ENCODE measurements around the gene PSMD1. TPM values are rescaled to one million over a fixed set of nuclear protein-coding genes. Genes with fewer than 3 reads are reported as not detected.
"Not testable (repeated sequence)": the region's sequence is repeated elsewhere in the genome, so short reads cannot be mapped to it uniquely, and the experiment has no call there.

Gene PSMD1
- total RNA-seq, 1 donor from 2014 or later = 87.3 TPM

DNA sequence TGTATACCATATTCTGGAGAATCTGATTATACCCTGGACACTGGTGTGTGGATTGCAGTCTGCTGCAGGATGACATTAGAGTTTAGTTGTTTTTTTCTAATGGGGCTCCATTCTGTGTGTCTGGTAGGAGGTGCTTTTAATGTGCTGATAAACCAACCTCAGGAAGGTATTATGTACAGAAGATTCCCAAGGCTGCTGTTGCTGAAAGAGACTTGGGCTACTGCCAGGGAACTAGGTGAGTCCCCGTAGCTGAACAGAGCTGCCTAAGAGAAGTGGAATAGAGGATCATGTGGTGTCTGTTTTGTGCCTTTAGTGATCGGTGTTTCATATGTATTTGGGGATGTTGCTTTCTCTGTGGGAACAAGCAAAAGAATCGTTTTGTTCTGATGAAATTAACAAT lies 44.2 kb upstream of the PSMD1 start:
- TF ChIP-seq, protein P1, sequence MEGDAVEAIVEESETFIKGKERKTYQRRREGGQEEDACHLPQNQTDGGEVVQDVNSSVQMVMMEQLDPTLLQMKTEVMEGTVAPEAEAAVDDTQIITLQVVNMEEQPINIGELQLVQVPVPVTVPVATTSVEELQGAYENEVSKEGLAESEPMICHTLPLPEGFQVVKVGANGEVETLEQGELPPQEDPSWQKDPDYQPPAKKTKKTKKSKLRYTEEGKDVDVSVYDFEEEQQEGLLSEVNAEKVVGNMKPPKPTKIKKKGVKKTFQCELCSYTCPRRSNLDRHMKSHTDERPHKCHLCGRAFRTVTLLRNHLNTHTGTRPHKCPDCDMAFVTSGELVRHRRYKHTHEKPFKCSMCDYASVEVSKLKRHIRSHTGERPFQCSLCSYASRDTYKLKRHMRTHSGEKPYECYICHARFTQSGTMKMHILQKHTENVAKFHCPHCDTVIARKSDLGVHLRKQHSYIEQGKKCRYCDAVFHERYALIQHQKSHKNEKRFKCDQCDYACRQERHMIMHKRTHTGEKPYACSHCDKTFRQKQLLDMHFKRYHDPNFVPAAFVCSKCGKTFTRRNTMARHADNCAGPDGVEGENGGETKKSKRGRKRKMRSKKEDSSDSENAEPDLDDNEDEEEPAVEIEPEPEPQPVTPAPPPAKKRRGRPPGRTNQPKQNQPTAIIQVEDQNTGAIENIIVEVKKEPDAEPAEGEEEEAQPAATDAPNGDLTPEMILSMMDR (conservative IDR thresholded peaks at IDR 0.05; ENCODE audit: low read depth, low read length) = no peak

DNA sequence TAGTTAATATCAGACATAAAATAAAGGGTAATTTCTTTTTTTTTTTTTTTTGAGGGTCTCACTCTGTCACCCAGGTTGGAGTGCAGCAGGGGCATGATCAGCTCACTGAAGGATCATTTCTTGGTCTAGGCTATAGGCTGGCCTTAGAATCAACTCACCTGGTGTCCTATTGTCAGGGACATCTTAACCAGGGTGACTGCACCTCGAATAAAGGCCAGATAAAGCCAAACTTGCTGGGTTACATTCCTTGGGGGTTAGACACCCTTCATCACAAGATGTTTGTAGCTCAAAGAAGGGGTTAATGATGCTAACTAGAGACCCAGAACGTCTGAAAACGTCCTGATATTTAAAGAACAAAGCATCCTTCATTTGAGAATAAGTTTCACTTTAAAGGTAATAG lies 42.8 kb upstream of the PSMD1 start:
- no peak overlapping the region for H3K4me3 ChIP-seq (ENCODE audit: low read depth, low read length)
- TF ChIP-seq, protein P1 (conservative IDR thresholded peaks at IDR 0.05; ENCODE audit: low read depth, low read length) = no peak
- DNase-seq (ENCODE audit: low read depth) = no peak

More for the DNA sequence above, 44.2 kb upstream of the PSMD1 start:
- DNase-seq (ENCODE audit: low read depth) = no peak
- H3K4me3 ChIP-seq (ENCODE audit: low read depth, low read length) = no peak overlapping the region

DNA sequence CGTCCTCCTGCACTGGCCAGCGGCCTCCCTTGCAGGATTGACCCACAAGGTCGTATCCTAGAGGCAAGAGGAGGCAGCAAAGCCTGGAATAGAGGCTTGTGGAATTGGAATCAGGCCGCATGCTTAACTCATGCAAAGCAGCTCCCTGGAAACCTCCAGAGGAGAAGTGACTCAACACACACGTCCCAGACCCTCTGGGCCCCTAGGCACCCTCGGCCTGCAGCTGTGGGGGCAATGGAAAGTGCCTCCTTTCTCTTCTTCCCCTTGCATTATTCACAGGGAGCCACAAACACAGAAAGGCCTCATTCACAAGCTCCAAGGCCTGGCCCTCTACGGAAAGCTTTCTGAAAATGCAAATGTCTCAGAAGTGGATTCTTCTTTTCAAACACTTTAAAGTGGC lies 41.2 kb upstream of the PSMD1 start:
- no peak for DNase-seq (ENCODE audit: low read depth)
- TF ChIP-seq, protein P1 (conservative IDR thresholded peaks at IDR 0.05; ENCODE audit: low read depth, low read length) = no peak
- no peak overlapping the region for H3K4me3 ChIP-seq (ENCODE audit: low read depth, low read length)

DNA sequence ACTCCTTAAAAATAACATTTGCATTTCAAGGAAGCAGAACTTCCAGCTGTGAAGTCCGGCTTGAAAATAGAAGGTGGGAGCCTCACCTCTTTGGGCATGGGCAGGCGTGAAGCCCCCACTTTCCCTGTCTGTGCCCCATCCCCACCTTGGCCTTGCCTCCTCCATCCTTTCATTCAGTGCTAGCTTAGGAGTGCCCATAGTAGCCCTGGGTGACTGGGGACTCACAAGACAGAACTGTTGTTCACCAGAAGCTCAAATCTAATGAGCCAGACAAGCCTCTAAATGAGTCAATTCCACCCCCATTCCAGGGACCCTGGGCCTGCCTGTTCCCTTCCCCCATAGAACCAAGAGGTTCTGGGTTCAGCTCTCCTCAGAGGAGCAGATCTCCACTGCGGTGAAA lies 40.7 kb upstream of the PSMD1 start:
- DNase-seq (ENCODE audit: low read depth) = no peak
- TF ChIP-seq, protein P1 (conservative IDR thresholded peaks at IDR 0.05; ENCODE audit: low read depth, low read length) = no peak
- H3K4me3 ChIP-seq (ENCODE audit: low read depth, low read length) = no peak overlapping the region

DNA sequence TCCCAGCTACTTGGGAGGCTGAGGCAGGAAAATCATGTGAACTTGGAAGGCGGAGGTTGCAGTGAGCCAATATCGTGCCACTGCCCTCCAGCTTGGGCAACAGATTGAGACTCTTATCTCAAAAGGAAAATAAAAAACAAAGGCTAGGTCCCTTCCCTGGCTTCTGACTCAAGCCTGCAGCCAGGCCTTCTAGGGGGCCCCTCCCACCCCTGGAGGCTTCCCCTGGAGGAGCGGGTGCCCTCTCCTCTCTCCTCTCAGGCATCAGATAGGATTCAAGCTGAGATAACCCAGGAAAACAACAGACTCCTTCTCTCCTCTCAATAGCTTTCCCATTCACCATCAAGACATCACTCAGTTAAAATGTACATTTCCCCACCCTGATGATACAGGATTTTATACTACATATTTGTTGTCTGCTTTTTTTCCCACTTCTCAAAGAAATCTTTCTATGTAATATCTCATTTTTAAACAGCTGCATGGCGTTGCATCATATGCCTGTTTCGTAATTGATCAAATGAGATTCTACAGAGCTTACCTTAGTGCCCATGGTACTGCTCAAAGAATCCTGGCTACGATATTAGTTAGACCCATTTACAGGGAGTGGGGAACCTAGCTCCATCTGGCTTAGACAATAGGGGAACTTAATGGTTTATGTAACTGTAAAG lies 40.0 kb upstream of the PSMD1 start:
- H3K4me3 ChIP-seq (ENCODE audit: low read depth, low read length) = no peak overlapping the region
- no peak for DNase-seq (ENCODE audit: low read depth)
- TF ChIP-seq, protein P1 (conservative IDR thresholded peaks at IDR 0.05; ENCODE audit: low read depth, low read length) = no peak

DNA sequence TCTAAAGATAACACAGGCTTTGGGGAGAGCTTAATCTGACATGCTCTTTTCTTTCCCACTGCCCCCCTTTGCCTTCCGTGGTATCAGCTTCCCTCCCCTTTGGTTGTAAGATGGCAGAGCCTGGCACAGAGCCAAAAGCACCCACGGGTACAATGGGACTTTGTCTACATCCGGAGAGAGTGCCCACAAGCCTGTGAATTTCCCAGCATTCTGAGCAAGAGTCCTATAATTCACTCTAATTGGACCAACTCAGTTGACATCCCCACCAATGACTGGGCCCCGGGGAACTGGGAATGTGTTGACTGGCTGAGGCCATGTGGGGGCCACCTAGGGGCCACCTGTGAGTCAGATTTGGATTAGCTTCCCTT lies 39.5 kb upstream of the PSMD1 start:
- TF ChIP-seq, protein P1 (conservative IDR thresholded peaks at IDR 0.05; ENCODE audit: low read depth, low read length) = no peak
- H3K4me3 ChIP-seq (ENCODE audit: low read depth, low read length) = no peak overlapping the region
- DNase-seq (ENCODE audit: low read depth) = no peak

DNA sequence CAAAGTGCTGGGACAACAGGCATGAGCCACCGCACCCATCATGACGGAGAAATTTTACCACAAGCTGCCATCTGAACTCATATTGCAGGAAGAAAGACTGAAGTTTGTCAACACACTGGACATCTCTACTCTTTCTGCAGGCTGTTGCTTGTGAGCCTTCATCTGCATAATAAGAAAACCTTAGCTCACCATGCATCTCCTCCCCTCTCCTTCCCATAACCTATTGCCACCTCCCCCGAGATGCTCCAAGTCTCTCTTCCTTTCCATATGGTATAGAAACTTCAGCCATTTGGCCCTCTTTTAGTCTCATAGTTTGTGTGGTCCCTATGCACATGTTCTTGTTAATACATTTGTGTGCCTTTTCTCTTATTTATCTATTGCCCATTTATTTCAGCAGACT lies 38.5 kb upstream of the PSMD1 start:
- no peak overlapping the region for H3K4me3 ChIP-seq (ENCODE audit: low read depth, low read length)
- DNase-seq (ENCODE audit: low read depth) = no peak
- TF ChIP-seq, protein P1 (conservative IDR thresholded peaks at IDR 0.05; ENCODE audit: low read depth, low read length) = no peak

DNA sequence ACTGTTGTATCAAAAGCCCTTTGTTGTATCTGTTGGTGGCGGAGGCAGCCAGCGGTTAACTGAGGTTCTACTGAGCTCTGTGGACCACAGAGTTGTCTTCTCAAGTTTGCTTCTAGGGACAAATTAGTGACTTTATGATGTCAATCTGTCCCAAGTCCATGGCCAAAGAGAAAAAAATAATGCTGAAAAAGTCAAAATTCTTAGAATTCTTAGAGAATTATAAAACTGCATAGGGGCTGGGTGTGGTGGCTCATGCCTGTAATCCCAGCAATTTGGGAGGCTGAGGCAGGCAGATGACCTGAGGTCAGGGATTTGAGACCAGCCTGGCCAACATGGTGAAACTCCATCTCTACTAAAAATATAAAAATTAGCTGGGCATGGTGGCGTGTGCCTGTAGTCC lies 31.6 kb upstream of the PSMD1 start:
- not testable (repeated sequence) for DNase-seq (ENCODE audit: low read depth); H3K4me3 ChIP-seq (ENCODE audit: low read depth, low read length)

Data from epithelial cell of proximal tubule (primary cell).